Left kidney (tissue), 2 donors: ENCODE results near the gene WNT3A. TPM values are rescaled to one million over a fixed set of nuclear protein-coding genes. Genes with fewer than 3 reads are reported as not detected.
A peak's percentile ranks its signal among the peaks of the same experiment; 100 is the strongest.

Experiments
- DNase-seq: peaks from one replicate; pipeline ENCODE4 v3.0.0-alpha.2; 2013
- polyA plus RNA-seq: library from polyadenylated mRNA; unstranded; fragments of 120-200 nt; gene quantifications from one replicate; pipeline ENCODE4 v1.2.1, GENCODE V29; 2013; ENCODE audit not compliant: insufficient read length

WNT3A gene
- polyA plus RNA-seq, 1 donor, result 0.07 TPM

- DNase-seq, result no peak
Observed at GRCh38 chr1:228031276-228031995, 24.6 kb downstream of the WNT3A start.

DNA sequence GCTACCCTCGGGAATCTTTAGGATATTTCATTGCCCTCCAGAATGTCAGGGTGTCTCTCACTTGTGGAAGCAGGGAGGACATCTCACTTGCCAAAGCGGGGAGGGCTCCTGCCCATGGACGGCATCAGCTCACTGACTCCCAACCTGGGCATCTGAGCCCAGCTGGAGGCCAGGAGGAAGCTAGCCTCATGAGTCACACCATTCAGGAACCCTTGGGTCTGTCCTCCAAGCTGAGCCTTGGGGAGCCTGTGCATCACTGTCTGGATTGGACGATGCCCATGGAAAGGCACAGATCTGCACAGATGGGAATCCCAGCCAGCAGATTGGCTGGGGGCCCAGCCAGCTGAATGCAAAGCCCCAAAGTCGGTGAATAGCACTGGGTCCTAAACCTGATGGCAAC lies 25.2 kb downstream of the WNT3A start:
- no peak for DNase-seq

DNA sequence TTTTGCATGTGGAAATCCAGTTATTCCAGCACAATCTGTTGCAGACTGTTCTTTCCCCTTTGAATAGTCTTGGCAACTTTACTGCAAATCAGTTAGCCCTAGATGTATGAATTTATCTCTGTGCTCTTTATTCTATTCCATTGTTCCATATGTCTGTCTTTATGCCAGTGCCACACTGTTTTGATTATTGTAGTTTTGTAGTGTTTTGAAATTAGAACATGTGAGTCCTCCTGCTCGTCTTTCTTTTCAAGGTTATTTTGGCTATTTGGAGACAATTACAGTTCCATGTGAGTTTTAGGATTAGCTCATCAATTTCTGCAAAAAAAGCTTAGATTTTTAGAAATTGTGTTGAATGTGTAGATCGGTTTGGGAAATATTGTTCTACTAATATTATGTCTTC lies 26.6 kb downstream of the WNT3A start:
- no peak for DNase-seq

DNA sequence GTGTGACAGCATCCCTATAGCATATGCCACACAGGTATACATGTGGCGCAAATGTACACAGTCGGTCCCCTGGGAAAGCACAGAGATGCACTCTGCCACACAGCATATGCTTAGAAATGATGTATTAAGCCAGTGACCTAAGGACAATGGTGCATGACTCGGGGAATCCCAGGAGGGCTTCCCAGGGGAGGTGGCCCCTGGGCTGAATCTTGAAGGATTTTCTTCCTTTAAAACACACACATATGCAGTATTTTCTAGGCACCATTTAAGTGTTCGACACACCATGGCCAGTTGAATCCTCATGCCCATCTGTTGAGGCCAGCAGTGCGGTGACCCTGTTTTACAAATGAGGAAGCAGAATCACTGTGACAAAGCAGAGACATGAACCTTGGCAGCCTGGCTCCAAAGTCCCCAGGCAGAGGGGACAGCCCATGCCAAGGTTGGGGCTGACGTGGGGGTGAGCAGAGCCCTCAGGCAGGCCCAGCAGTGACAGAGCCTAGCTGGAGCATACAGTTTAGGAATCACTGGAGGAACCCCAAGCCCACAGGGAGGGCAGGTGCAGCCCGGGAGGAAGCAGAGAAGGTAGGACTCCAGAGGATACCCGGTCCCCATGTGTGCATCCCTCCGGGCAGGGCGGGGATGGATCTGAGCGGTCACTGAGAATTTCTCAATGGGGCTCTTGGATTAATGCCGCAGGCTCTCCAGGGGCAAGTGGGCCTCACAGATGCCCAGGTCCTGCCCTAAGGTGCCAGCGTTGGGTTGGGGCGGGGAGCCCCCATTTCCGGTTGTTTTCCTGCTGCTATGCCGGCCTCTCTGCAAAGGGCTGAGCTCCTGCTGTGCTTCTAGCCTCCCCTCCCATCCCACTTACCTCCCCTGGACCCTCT lies 28.4 kb downstream of the WNT3A start:
- DNase-seq, result no peak

DNA sequence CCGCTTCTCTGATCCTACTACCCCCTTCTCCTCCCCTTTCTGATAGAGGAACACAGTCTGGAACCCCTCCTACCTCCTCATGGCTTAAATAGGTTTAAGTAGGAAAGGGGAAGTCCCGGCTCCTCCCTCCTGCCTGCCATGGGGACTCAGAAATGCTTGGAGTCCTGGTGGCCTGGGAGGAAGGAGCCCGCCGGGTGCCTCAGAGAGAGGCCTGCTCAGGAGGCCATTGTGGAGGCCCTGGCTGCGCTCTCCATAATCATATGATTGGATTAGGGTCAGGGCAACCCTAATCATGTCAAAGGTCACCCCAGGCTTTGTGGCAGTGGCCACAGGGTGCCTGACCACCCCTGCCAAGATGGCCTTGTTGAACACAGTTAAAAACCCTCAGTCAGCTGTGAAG lies 29.0 kb downstream of the WNT3A start:
- DNase-seq, result no peak

- no peak for DNase-seq
Observed at GRCh38 chr1:228036701-228037231, 30.0 kb downstream of the WNT3A start.

DNA sequence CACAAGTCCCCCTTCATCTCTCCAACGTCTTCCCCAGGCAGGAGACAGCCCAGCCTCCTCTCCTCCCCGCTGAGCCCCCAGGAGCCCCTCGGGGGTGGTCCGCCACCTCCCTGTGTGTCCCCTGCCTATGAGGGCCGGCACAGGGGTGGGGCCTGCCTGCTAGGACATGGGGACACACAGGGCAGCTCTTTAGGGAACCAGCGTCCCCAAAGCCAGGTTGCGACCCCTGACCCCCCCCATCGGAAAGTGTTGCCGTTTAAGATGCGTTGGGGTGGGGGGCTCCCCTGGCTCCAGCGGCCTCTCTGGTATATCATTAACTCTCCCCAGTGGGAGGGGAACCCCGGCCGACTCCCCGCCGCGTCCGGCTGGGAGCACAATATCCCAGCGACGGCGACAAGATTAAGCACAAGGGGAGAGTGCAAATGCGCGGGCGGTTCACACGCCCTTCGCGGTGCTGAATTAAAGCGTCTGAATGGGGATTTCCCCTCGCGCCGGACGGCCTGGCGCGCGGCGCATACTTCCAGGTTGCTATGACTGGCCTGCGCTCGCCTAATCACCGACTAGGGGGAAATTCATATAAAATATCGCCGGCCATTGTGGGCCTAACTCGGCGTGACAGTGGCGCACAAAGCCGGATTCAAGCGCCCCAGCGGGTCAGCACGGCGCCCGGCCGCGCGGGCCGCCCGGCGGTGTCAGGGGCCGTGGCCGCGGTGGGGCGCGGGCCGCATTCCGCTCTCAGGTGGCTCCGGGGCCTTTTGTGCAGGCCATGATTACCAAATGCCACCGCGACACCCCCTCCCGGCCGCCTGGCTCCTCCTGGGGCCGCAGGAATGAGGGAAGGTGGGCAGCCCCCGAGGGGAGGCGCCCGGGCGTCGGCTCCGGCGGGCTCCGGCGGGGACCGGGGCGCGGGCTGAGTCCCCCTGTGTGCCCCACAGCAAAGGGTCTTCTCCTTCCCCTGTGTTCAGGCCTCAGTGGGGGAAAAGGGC lies 30.9 kb downstream of the WNT3A start:
- peak; percentile 36 for DNase-seq

DNA sequence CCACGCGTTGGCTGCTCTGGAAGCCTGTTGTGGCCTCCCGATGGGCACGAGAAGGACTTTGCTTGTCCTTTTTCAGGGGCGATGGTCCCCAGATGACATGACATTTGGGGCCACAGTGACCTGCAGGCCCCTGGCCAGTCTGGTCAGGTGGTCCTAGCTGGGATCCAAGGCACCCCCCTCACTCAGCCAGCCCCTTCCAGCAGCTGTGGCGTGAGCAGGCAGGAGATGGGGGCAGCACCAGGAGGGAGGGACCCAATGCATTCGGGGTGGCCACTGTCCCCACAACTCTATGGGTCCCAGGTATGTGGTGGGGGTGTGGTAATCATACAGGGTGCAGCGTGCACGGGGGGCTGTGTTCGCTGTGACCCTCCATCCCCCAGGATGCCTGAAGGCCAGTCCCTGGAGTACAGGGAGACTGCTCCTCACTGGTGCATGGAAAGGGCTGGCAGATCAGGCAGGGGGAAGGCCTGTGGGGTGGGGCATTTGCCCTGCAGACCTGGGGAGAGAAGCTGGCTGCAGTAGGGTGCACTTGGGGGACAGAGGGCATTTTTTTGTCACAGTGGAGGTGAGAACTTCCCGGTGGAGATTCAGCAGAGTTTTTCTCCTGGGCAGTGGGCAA lies 31.7 kb downstream of the WNT3A start:
- DNase-seq, result no peak

DNA sequence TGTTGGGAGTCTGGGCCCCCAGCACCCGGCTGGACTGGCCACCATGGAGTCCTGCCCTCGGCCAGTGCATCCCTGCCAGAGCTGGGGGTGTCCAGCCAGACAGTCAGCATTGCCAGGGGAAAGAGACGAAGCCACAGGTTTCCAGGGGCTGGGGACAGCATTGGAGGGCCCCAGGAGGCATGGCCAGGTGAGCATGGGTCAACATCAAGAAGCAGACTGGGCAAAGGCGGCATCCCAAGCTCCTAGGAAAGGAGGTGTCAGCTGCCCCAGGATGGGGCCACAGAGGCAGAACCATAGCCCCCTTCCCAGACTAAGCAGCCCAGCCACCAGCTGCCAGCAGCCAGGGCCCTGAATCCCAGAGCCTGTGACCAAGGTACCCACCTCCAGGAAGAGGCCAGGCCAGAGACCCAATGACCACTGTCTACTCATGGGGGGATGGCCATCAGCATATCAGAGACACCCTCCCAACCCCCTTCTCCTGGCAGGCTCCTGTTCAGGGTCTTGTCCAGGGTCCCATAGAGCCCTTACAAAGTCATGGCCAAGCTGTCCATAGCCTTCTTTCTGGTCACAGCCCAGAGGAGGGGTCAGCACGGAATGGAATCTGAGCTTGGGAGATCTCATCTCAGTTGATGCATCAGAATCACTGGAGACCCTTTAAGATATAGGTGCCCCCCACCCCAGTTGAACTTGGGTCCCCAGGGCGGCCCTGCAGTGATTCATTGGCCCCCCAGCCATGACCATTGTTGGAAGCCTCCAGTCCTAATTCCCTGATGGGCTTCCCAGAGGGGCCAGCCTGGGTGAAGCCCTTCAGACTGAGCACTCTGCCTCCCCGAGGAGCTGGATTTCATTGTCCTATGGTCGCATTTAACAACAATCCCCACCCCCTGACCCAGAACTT lies 32.5 kb downstream of the WNT3A start:
- no peak for DNase-seq

DNA sequence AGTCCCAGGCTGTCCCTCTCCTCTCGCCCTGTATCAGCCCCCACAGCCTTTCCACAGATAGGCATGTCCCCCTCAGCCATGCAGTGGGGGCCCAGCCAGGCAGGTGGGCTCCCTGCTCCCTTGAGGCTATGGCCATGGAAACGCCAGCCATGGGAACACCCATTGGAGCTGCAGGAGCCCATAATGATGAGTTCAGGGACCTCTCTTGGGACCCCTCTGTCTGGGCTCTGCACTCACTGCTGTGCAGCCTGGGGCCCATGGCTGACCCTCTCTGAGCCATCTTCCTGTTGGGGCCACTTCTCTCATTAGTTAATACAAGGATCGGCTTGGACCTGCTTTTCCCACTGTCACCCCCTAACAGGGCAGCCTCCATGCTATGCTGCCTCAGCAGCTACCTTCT lies 33.2 kb downstream of the WNT3A start:
- DNase-seq, result no peak

DNA sequence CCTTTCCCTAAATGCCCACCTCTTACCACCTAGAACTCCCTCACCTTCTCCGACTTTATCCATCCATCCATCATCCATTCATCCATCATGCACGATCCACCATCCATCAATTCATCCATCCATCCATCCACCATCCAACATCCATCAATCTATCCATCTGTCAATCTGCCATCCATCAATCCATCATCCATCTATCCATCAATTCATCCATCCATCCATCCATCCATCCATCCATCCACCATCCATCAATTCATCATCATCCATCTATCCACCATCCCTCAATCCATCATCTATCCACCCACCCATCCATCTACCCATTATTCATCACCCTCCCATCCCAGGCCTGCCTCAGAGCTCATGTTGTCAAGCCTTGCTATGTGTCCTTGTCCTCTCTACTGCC lies 34.5 kb downstream of the WNT3A start:
- no peak for DNase-seq

GRCh38 chr1:228042508-228042907 lies 35.7 kb downstream of the WNT3A start:
- DNase-seq, result no peak

DNA sequence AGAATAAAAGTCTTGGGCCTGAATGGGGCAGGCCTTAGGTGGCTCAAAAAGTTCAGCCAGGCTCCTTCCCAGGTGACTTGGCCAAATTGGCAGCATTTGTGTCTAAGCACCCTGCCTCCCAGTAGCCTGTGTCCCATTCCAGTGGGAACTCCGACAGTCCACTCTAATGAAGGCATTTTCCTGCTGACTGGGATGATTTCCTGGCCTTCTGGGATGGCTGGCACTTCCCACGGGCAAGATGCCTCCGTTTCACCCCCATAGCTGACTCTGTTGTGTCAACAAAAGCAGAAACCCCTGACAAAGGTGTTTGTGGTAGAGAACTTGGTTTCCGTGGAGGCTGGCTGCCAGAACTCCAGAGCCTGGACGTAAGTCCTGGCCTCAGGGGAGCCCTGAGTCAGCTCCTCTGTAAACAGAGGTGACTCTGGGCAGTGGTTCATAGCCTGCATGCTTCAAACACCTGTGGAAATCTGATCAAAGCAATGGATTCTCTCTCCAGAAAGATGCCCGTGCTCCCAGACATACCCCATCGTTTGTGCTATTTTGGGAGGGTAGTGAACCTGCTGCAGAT lies 36.6 kb downstream of the WNT3A start:
- no peak for DNase-seq

- no peak for DNase-seq
Observed at GRCh38 chr1:228044961-228045360, 38.2 kb downstream of the WNT3A start.

DNA sequence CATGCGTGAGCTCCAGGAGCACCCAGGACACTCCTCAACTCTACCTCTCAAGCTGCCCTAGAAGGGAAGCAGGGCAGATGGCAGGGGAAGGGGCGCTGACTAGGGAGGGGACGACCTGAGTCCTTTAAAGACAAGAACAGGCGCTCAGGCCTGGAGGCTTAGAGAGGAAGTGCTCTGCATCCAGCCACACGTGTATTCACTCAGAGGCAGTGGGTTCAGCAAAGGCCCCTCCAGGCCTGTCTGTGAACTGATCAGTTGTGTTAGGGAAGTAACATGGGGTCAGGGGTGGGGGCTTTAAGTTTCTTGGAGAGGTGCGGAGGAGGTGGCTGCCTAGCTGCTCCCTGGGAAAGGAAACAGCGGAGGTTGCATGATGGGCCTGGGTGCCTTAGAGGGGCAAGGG lies 38.6 kb downstream of the WNT3A start:
- no peak for DNase-seq

GRCh38 chr1:228045871-228046270 lies 39.1 kb downstream of the WNT3A start:
- DNase-seq, result no peak

DNA sequence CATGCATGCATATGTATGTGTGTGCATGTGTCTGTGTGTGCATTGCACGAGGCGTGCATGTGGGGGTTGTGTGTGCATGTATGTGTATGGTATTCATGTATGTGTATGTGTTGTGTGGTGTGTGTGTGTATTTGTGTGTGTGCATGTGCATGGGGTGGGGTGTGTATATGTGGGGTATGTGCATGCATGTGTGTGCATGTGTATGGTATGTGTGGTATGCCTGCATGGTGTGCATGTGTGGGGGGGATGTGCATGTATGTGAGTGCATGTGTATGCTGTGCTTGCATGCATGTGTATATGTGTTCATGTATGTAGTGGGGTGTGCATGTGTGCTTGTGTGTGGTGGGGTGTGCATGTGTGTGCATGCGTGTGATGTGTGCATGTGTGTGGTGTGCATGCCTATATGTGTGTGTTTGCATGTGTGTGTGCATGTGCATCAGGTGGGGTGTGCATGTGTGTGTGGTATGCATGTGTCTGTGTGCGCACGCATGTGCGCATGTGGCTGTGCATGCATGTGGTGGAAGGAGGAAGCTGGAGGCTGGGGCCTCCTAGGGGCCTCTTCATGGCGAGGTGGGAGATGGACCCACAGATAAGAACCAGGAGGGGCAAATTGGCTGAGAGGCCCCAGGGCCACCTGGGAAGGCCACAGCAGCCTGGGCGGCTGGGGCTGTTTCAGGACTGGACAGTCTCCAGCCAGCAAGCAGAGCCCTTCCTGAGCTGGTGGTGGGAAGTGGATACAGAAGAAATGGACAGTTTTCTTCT lies 39.8 kb downstream of the WNT3A start:
- DNase-seq, result no peak

- no peak for DNase-seq
Observed at GRCh38 chr1:228047183-228047466, 40.3 kb downstream of the WNT3A start.

DNA sequence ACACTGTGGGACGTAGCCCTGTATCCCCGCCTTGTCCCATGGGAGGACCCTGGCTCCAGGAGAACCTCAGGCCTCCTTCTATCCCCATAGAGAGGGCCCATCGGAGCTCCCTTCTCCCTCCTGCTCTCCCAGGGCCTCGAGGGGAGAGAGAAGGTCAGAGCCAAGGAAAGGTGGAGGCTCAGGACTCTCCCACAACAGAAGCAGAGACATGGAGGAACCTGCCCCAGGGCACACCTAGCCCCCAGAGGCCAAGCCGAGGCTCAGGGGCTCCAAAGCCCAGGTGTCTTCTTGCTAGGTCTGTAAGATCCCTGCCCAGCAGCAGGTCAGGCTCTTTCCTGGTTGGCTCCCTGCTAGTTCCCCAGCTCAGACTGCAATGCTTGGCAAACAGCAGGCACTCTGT lies 41.3 kb downstream of the WNT3A start:
- DNase-seq, result no peak
